ENCODE results near the gene MBD3L1. TPM values are rescaled to one million over a fixed set of nuclear protein-coding genes. Genes with fewer than 3 reads are reported as not detected.

The MBD3L1 gene
- total and polyA plus RNA-seq, 9 of the 15 experiments (the other 6 are each of a cell fraction or from before 2014, with no cell fraction given), result not detected

- no peak for TF ChIP-seq ZNF644 (tag; IDR thresholded peaks at IDR 0.05; ENCODE audit: low read depth)
Measured at GRCh38 chr19:8831832-8832131, 395 bp upstream of the MBD3L1 start (continued).

- H3K4me2 ChIP-seq (ENCODE audit: insufficient read depth, low read length), result no peak overlapping the region
- ChIA-PET CTCF (ENCODE audit: low intra/inter-chr PET ratio) (interaction anchor here (0.5 kb wide), 1 partner anchor 57 kb away, joined by 3 read pairs; no protein-coding TSS in a partner anchor), POLR2A (no interaction called here)
- WGBS (ENCODE audit: insufficient coverage, low coverage, missing lambda C conversion rate), result 3% methylated on average over 2 of the region's 2 CpGs
- TF ChIP-seq CEBPZ (IDR thresholded peaks at IDR 0.05; ENCODE audit: borderline replicate concordance, low read depth, low read length) (no peak), MYC (IDR thresholded peaks at IDR 0.05; ENCODE audit: low read depth, low read length) (no peak), MYC (CRISPR knock-in tag; IDR thresholded peaks at IDR 0.05; ENCODE audit: borderline replicate concordance, low read depth) (no peak), ARID2 (IDR thresholded peaks at IDR 0.05) (no peak)
- no TSS peak for BruUV-seq (replicated peaks)
- in situ Hi-C loops (cut with MboI), result no loop called here
- H4K20me1 ChIP-seq (replicated peaks; ENCODE audit: control insufficient read depth, insufficient read depth, low read length), result no peaks in the 10 kb centered on the region
- H3K27ac ChIP-seq (ENCODE audit: extremely low read depth, low read depth, low read length), result no peak overlapping the region
- no peaks in the 10 kb centered on the region for H3K9me3 ChIP-seq (replicated peaks; ENCODE audit: control insufficient read depth, insufficient read depth, low read depth, low read length)
- H3K4me3 ChIP-seq, result no peak overlapping the region
- no peaks in the 10 kb centered on the region for H3K9me1 ChIP-seq (ENCODE audit: control insufficient read depth, insufficient read depth, low read length)
- no peak overlapping the region for H2AFZ ChIP-seq (ENCODE audit: low read depth, low read length)
- DNase-seq (ENCODE audit: extremely low read depth in 1 of 4, low spot score in 3 of 4) (no peak), FAIRE-seq (no peak), ATAC-seq (no peak)
- H3K79me2 ChIP-seq (ENCODE audit: control insufficient read depth, insufficient read depth, low read length), result no peaks in the 10 kb centered on the region
- intact Hi-C loops (cut with micrococcal nuclease), result no loop called here
- H3K27me3 ChIP-seq (ENCODE audit: control insufficient read depth in 2 of 2, insufficient read depth in 2 of 2, low read length in 2 of 2), result peaks cover 0 to 9% of the 10 kb centered on the region in 2 experiments; a peak in 3 of 5 replicates
- peaks cover 10% of the 10 kb centered on the region in 2 experiments; a peak in 3 of 5 replicates for H3K4me1 ChIP-seq (replicated peaks in 1 of 2; ENCODE audit: control insufficient read depth in 2 of 2, insufficient read depth in 2 of 2, low read length in 2 of 2)
- no peak overlapping the region for H3K9ac ChIP-seq (ENCODE audit: insufficient read depth in 1 of 2, low read depth in 2 of 2, low read length in 2 of 2)
- no peaks in the 10 kb centered on the region for H3K36me3 ChIP-seq (ENCODE audit: control insufficient read depth, insufficient read depth, low read length)
Measured at GRCh38 chr19:8835446-8835845, 3.3 kb downstream of the MBD3L1 start.
